ENCODE results near the gene ADORA1. TPM values are rescaled to one million over a fixed set of nuclear protein-coding genes. Genes with fewer than 3 reads are reported as not detected.

Gene ADORA1
- total RNA-seq, 1 donor from 2014 or later: not detected

GRCh38 chr1:203133970-203134725 is 6.6 kb downstream of the ADORA1 start:
- H3K27ac Mint-ChIP-seq: no peak overlapping the region
- no peak for TF ChIP-seq CTCF (IDR thresholded peaks at IDR 0.05)
- intact Hi-C loops (cut with micrococcal nuclease): no loop called here
- H3K36me3 Mint-ChIP-seq (ENCODE audit: low read depth): no peaks in the 10 kb centered on the region
- H3K4me1 Mint-ChIP-seq: peaks cover 7% of the 10 kb centered on the region
- ChIA-PET POLR2A (no interaction called here), CTCF (no interaction called here)
- ATAC-seq (ENCODE audit: low read depth) (no peak), DNase-seq (no peak)
- no peaks in the 10 kb centered on the region for H3K9me3 Mint-ChIP-seq
- no peak overlapping the region for H3K4me3 Mint-ChIP-seq
- H3K27me3 Mint-ChIP-seq: peaks cover 10% of the 10 kb centered on the region

- ATAC-seq (ENCODE audit: low read depth) (peak; percentile 42), DNase-seq (no peak)
- Mint-ChIP-seq H3K27me3 (peaks cover 8% of the 10 kb centered on the region), H3K9me3 (no peaks in the 10 kb centered on the region), H3K36me3 (ENCODE audit: low read depth) (no peaks in the 10 kb centered on the region), H3K27ac (no peak overlapping the region), H3K4me3 (no peak overlapping the region), H3K4me1 (peaks cover 7% of the 10 kb centered on the region)
- intact Hi-C loops (cut with micrococcal nuclease): no loop called here
- no peak for TF ChIP-seq CTCF (IDR thresholded peaks at IDR 0.05)
- ChIA-PET CTCF (no interaction called here), POLR2A (no interaction called here)
Measured at GRCh38 chr1:203135636-203136305, 8.2 kb downstream of the ADORA1 start.

- ChIA-PET CTCF (no interaction called here), POLR2A (no interaction called here)
- Mint-ChIP-seq H3K27ac (no peak overlapping the region), H3K4me1 (peaks cover 7% of the 10 kb centered on the region), H3K9me3 (no peaks in the 10 kb centered on the region), H3K36me3 (ENCODE audit: low read depth) (no peaks in the 10 kb centered on the region), H3K27me3 (peaks cover 4% of the 10 kb centered on the region), H3K4me3 (no peak overlapping the region)
- ATAC-seq (ENCODE audit: low read depth): peak; percentile 10
- no peak for TF ChIP-seq CTCF (IDR thresholded peaks at IDR 0.05)
- no peak for DNase-seq
- intact Hi-C loops (cut with micrococcal nuclease): no loop called here
Measured at GRCh38 chr1:203136409-203137042, 9.0 kb downstream of the ADORA1 start.

GRCh38 chr1:203137324-203137723 is 9.8 kb downstream of the ADORA1 start:
- DNase-seq (no peak), ATAC-seq (ENCODE audit: low read depth) (no peak)
- intact Hi-C loops (cut with micrococcal nuclease): no loop called here
- no peaks in the 10 kb centered on the region for H3K9me3 Mint-ChIP-seq
- H3K4me1 Mint-ChIP-seq: peaks cover 7% of the 10 kb centered on the region
- no peaks in the 10 kb centered on the region for H3K36me3 Mint-ChIP-seq (ENCODE audit: low read depth)
- H3K27me3 Mint-ChIP-seq: peaks cover 8% of the 10 kb centered on the region
- POLR2A ChIA-PET: no interaction called here
- H3K4me3 Mint-ChIP-seq: no peak overlapping the region
- TF ChIP-seq CTCF (IDR thresholded peaks at IDR 0.05): no peak
- H3K27ac Mint-ChIP-seq: no peak overlapping the region
- CTCF ChIA-PET: no interaction called here

- intact Hi-C loops (cut with micrococcal nuclease): no loop called here
- POLR2A ChIA-PET: interaction anchor here (0.5 kb wide), 1 partner anchor 46 kb away, joined by 4 read pairs; no protein-coding TSS in a partner anchor
- Mint-ChIP-seq H3K36me3 (ENCODE audit: low read depth) (no peaks in the 10 kb centered on the region), H3K4me1 (peaks cover 7% of the 10 kb centered on the region), H3K27me3 (peaks cover 11% of the 10 kb centered on the region), H3K4me3 (no peak overlapping the region), H3K9me3 (no peaks in the 10 kb centered on the region), H3K27ac (no peak overlapping the region)
- DNase-seq (no peak), ATAC-seq (ENCODE audit: low read depth) (no peak)
- TF ChIP-seq CTCF (IDR thresholded peaks at IDR 0.05): no peak
- CTCF ChIA-PET: no interaction called here
Measured at GRCh38 chr1:203138066-203138465, 10.5 kb downstream of the ADORA1 start.
